GM12878 (cell line): Measurements from ENCODE around the gene CFAP54.
"Not testable (repeated sequence)": the region's sequence is repeated elsewhere in the genome, so short reads cannot be mapped to it uniquely, and the experiment has no call there.

ENCODE experiments used
- SREBF1 ChIP-seq: IDR thresholded peaks from 2 replicates; pipeline ENCODE4 v1.6.1; 2012; ENCODE audit warnings: mild to moderate bottlenecking, low read length
- ZBTB33 ChIP-seq: fragments of 450-650 bp; IDR thresholded peaks from 2 replicates; pipeline ENCODE4 v1.6.1; 2017; ENCODE audit warnings: mild to moderate bottlenecking

DNA sequence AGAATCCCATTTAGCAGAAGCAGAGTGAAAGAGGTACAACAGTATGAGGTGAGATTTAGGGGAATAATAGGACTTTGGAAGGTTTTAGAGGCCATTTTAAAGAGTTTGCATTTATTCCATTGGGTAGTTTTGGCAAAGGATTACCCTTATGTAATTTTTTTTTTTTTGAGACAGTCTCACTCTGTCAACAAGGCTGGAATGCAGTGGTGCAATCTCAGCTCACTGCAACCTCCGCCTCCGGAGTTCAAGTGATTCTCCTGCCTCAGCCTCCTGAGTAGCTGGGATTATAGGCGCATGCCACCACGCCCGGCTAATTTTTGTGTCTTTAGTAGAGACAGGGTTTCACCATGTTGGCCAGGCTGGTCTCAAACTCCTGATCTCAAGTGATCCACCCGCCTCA is 4.8 kb downstream of the CFAP54 start:
- not testable (repeated sequence) for TF ChIP-seq ZBTB33, SREBF1
